HG02938 (cell line): Measurements from ENCODE around the gene STRN4.
"Not testable (repeated sequence)": the region's sequence is repeated elsewhere in the genome, so short reads cannot be mapped to it uniquely, and the experiment has no call there.

Source experiments
- ATAC-seq: cut with Tn5 transposase; IDR thresholded peaks from one replicate; pipeline ENCODE4 v1.9.1; 2021; ENCODE audit warnings: mild to moderate bottlenecking, moderate library complexity; ENCODE audit not compliant: unreplicated experiment

The STRN4 gene

GRCh38 chr19:46775642-46776258, 29.5 kb upstream of the STRN4 start:
- ATAC-seq = no peak

- ATAC-seq = no peak
These were observed 26.8 kb upstream of the STRN4 start for GRCh38 chr19:46773018-46773399.

GRCh38 chr19:46772170-46773017, 26.1 kb upstream of the STRN4 start:
- ATAC-seq = no peak

- ATAC-seq = not testable (repeated sequence)
These were observed 22.5 kb upstream of the STRN4 start for GRCh38 chr19:46768746-46769145.

- ATAC-seq = no peak
These were observed 20.5 kb upstream of the STRN4 start for GRCh38 chr19:46766569-46767317.

- no peak for ATAC-seq
These were observed 18.6 kb upstream of the STRN4 start for GRCh38 chr19:46764817-46765291.

- no peak for ATAC-seq
These were observed 16.1 kb upstream of the STRN4 start for GRCh38 chr19:46762245-46762890.

- ATAC-seq = no peak
These were observed 15.2 kb upstream of the STRN4 start for GRCh38 chr19:46761418-46761831.

- ATAC-seq = not testable (repeated sequence)
These were observed 14.6 kb upstream of the STRN4 start for GRCh38 chr19:46760897-46761296.

- no peak for ATAC-seq
These were observed 14.1 kb upstream of the STRN4 start for GRCh38 chr19:46760363-46760762.

GRCh38 chr19:46759817-46760333, 13.6 kb upstream of the STRN4 start:
- ATAC-seq = no peak

GRCh38 chr19:46759206-46759605, 13.0 kb upstream of the STRN4 start:
- no peak for ATAC-seq

GRCh38 chr19:46756544-46756888, 10.3 kb upstream of the STRN4 start:
- no peak for ATAC-seq

- no peak for ATAC-seq
These were observed 9.7 kb upstream of the STRN4 start for GRCh38 chr19:46755853-46756543.

- no peak for ATAC-seq
These were observed 9.0 kb upstream of the STRN4 start for GRCh38 chr19:46755077-46755852.

- ATAC-seq = no peak
These were observed 7.3 kb upstream of the STRN4 start for GRCh38 chr19:46753420-46754155.

- ATAC-seq = no peak
These were observed 2.3 kb upstream of the STRN4 start for GRCh38 chr19:46748325-46749109.
